H1 (cell line): ENCODE measurements around the gene ATP6V1F. TPM values are rescaled to one million over a fixed set of nuclear protein-coding genes. Genes with fewer than 3 reads are reported as not detected.

Experiments used
- CTCF ChIA-PET: fragments of 300-600 bp; sonication (Branson Sonifier 250); formaldehyde crosslinking; loops from one replicate; lab custom pipeline; 2021; ENCODE audit not compliant: partially characterized antibody; lab: Charles Lee
- POLR2A ChIA-PET: fragments of 300-600 bp; sonication (Branson Sonifier 250); formaldehyde crosslinking; loops from one replicate; lab custom pipeline; 2021; ENCODE audit warnings: inconsistent platforms; ENCODE audit not compliant: partially characterized antibody; lab: Charles Lee
- DNase-seq, 2 experiments: peaks; one replicate each; pipeline versions ENCODE4 v3.0.0 to v3.0.0-alpha.2; 2010 to 2022; ENCODE audit warnings: low spot score in 2 of 2, low read depth in 1 of 2, mixed read lengths in 1 of 2
- FAIRE-seq: peaks from 2 replicates; lab custom pipeline; 2011; peaks lifted over from hg19 to GRCh38; lab: Jason Lieb, UNC
- H2AFZ ChIP-seq: 2 replicates; pipeline ENCODE4 v1.8.1; 2012; ENCODE audit warnings: low read length, inconsistent platforms
- H2AK5ac ChIP-seq: 2 replicates; pipeline ENCODE4 v1.6.1; 2013; ENCODE audit warnings: low read depth, low read length
- H2BK120ac ChIP-seq: replicated peaks from 2 replicates; pipeline ENCODE3; 2013; ENCODE audit warnings: low read depth, low read length, inconsistent platforms
- H2BK12ac ChIP-seq: 2 replicates; pipeline ENCODE4 v1.6.1; 2013; ENCODE audit warnings: low read depth, low read length
- H2BK15ac ChIP-seq: 2 replicates; pipeline ENCODE4 v1.6.1; 2013; ENCODE audit warnings: low read length
- H2BK20ac ChIP-seq: 2 replicates; pipeline ENCODE4 v1.6.1; 2013; ENCODE audit warnings: low read length
- H2BK5ac ChIP-seq: 2 replicates; pipeline ENCODE4 v1.6.1; 2013; ENCODE audit warnings: low read depth, low read length
- H3K14ac ChIP-seq: 2 replicates; pipeline ENCODE4 v1.6.1; 2013; ENCODE audit warnings: inconsistent platforms; ENCODE audit not compliant: insufficient read length
- H3K18ac ChIP-seq: 2 replicates; pipeline ENCODE4 v1.6.1; 2013; ENCODE audit warnings: low read length; ENCODE audit errors: extremely low read depth
- H3K23ac ChIP-seq: 2 replicates; pipeline ENCODE4 v1.6.1; 2013; ENCODE audit warnings: inconsistent platforms; ENCODE audit not compliant: insufficient read length
- H3K23me2 ChIP-seq: 2 replicates; pipeline ENCODE4 v1.6.1; 2013; ENCODE audit warnings: low read depth, low read length
- H3K27ac ChIP-seq: 2 replicates; pipeline ENCODE4 v1.6.1; 2011; ENCODE audit warnings: low read depth, low read length, inconsistent platforms
- H3K27me3 ChIP-seq, 4 experiments: replicated peaks in 1 of 4; 1 replicate in 1 of 4; 2 replicates in 3 of 4; pipeline versions ENCODE4 v1.6.1 to v1.8.1; 2011 to 2013; ENCODE audit warnings: low read length in 3 of 4, mild to moderate bottlenecking in 3 of 4, inconsistent platforms in 2 of 4, mixed read lengths in 2 of 4, moderate library complexity in 1 of 4; ENCODE audit not compliant: control insufficient read depth in 3 of 4, insufficient read depth in 3 of 4; ENCODE audit errors: extremely low read depth in 1 of 4
- H3K36me3 ChIP-seq, 4 experiments: 2 replicates each; pipeline versions ENCODE4 v1.6.1 to v1.8.1; 2011 to 2013; ENCODE audit warnings: mild to moderate bottlenecking in 4 of 4, low read length in 3 of 4, moderate library complexity in 2 of 4, control low read depth in 1 of 4, inconsistent platforms in 1 of 4; ENCODE audit not compliant: insufficient read depth in 4 of 4, control insufficient read depth in 2 of 4
- H3K4ac ChIP-seq: replicated peaks from 2 replicates; pipeline ENCODE3; 2013; ENCODE audit warnings: low read length, low read depth, mixed read lengths, inconsistent platforms; ENCODE audit not compliant: insufficient read length
- H3K4me1 ChIP-seq, 4 experiments: replicated peaks in 1 of 4; 1 replicate in 1 of 4; 2 replicates in 3 of 4; pipeline versions ENCODE4 v1.6.1 to v1.8.1; 2011 to 2013; ENCODE audit warnings: low read length in 3 of 4, inconsistent platforms in 2 of 4, mixed read lengths in 1 of 4; ENCODE audit not compliant: insufficient read depth in 4 of 4, control insufficient read depth in 3 of 4
- H3K4me2 ChIP-seq, 2 experiments: 2 replicates each; pipeline versions ENCODE4 v1.6.1 to v1.8.1; 2011 to 2013; ENCODE audit warnings: low read depth in 2 of 2, low read length in 2 of 2, control low read depth in 1 of 2, inconsistent platforms in 1 of 2, mild to moderate bottlenecking in 1 of 2; ENCODE audit not compliant: insufficient read depth in 1 of 2
- H3K4me3 ChIP-seq, 4 experiments: fragments of 200-600, 300-600 bp in 1 of 4; sonication (generic), shearing (Covaris generic), sonication (Bioruptor Twin) in 1 of 4; 2 replicates each; pipeline versions ENCODE4 v1.5.1 to v1.8.1; 2011 to 2016; ENCODE audit warnings: low read length in 4 of 4, low read depth in 3 of 4, control low read depth in 2 of 4, inconsistent platforms in 2 of 4, mild to moderate bottlenecking in 2 of 4, mixed read lengths in 1 of 4, moderate library complexity in 1 of 4; ENCODE audit not compliant: insufficient read depth in 2 of 4; ENCODE audit errors: extremely low read depth in 1 of 4
- H3K56ac ChIP-seq: replicated peaks from 2 replicates; pipeline ENCODE3; 2013; ENCODE audit warnings: low read depth, mild to moderate bottlenecking, mixed read lengths, low read length, inconsistent platforms; ENCODE audit not compliant: insufficient read length
- H3K79me1 ChIP-seq: 2 replicates; pipeline ENCODE4 v1.6.1; 2013; ENCODE audit warnings: low read depth, low read length, control low read depth
- H3K79me2 ChIP-seq, 2 experiments: 2 replicates each; pipeline versions ENCODE4 v1.6.1 to v1.8.1; 2012 to 2013; ENCODE audit warnings: low read length in 2 of 2, mild to moderate bottlenecking in 2 of 2, inconsistent platforms in 1 of 2; ENCODE audit not compliant: insufficient read depth in 2 of 2, control insufficient read depth in 1 of 2
- H3K9ac ChIP-seq, 4 experiments: replicated peaks in 1 of 4; 1 replicate in 1 of 4; 2 replicates in 3 of 4; pipeline versions ENCODE4 v1.6.1 to v1.8.1; 2011 to 2013; ENCODE audit warnings: low read depth in 3 of 4, low read length in 3 of 4, control low read depth in 2 of 4, mild to moderate bottlenecking in 2 of 4, moderate library complexity in 2 of 4, inconsistent platforms in 1 of 4; ENCODE audit errors: extremely low read depth in 1 of 4
- H3K9me3 ChIP-seq, 2 experiments: 2 replicates each; pipeline versions ENCODE4 v1.6.1 to v1.8.1; 2012 to 2013; ENCODE audit warnings: mild to moderate bottlenecking in 2 of 2, moderate library complexity in 2 of 2, control low read depth in 1 of 2, inconsistent platforms in 1 of 2, low read depth in 1 of 2, low read length in 1 of 2, mixed read lengths in 1 of 2; ENCODE audit not compliant: insufficient read depth in 2 of 2
- H4K20me1 ChIP-seq, 2 experiments: replicated peaks in 1 of 2; 2 replicates each; pipeline versions ENCODE3 to v1.8.1; 2011 to 2013; ENCODE audit warnings: inconsistent platforms in 2 of 2, low read length in 2 of 2, mild to moderate bottlenecking in 1 of 2; ENCODE audit not compliant: insufficient read depth in 2 of 2, control insufficient read depth in 1 of 2
- H4K5ac ChIP-seq: 2 replicates; pipeline ENCODE4 v1.6.1; 2013; ENCODE audit warnings: low read length, low read depth, mixed read lengths, inconsistent platforms; ENCODE audit not compliant: insufficient read length
- H4K8ac ChIP-seq: 2 replicates; pipeline ENCODE4 v1.8.0; 2013; ENCODE audit warnings: mild to moderate bottlenecking, moderate library complexity, low read length, inconsistent platforms; ENCODE audit not compliant: insufficient read depth; ENCODE audit errors: extremely low read depth
- H4K91ac ChIP-seq: replicated peaks from 2 replicates; pipeline ENCODE3; 2013; ENCODE audit warnings: low read length, mixed read lengths, inconsistent platforms; ENCODE audit not compliant: insufficient read length
- BACH1 ChIP-seq: IDR thresholded peaks from 2 replicates; pipeline ENCODE4 v1.6.1; 2012; ENCODE audit warnings: low read length, improper control_type of control experiment
- GABPA ChIP-seq: IDR thresholded peaks from 2 replicates; pipeline ENCODE4 v1.6.1; 2011; ENCODE audit warnings: mild to moderate bottlenecking, low read length, moderate library complexity, borderline replicate concordance; ENCODE audit not compliant: insufficient read depth
- JUN ChIP-seq: IDR thresholded peaks from 2 replicates; pipeline ENCODE4 v1.6.1; 2011; ENCODE audit warnings: low read depth, mild to moderate bottlenecking, improper control_type of control experiment, low read length
- NANOG ChIP-seq: IDR thresholded peaks from 2 replicates; pipeline ENCODE4 v1.6.1; 2011; ENCODE audit warnings: low read length, low read depth, mild to moderate bottlenecking, inconsistent platforms; ENCODE audit not compliant: insufficient read depth, poor library complexity, severe bottlenecking
- PHF8 ChIP-seq: fragments of 200-600 bp; sonication (generic); conservative IDR thresholded peaks from 2 replicates; pipeline ENCODE4 v1.7.1; 2012; ENCODE audit warnings: low read depth, mild to moderate bottlenecking, inconsistent platforms, low read length, moderate library complexity
- SUZ12 ChIP-seq: fragments of 200-600 bp; sonication (generic); IDR thresholded peaks from 2 replicates; pipeline ENCODE4 v1.6.1; 2012; ENCODE audit warnings: mild to moderate bottlenecking, inconsistent platforms, low read length, moderate library complexity, mixed read lengths
- TCF12 ChIP-seq: IDR thresholded peaks from 2 replicates; pipeline ENCODE4 v1.6.1; 2011; ENCODE audit warnings: low read depth, mild to moderate bottlenecking, low read length
- WGBS, 2 experiments: shearing (Covaris generic) in 1 of 2; methylation state at CpG; one replicate each; pipeline versions ENCODE4 v1.1.6 to v1.1.7; 2013 to 2015; ENCODE audit warnings: low lambda C conversion rate in 2 of 2, mixed read lengths in 2 of 2, inconsistent platforms in 1 of 2, low coverage in 1 of 2, missing lambda C conversion rate in 1 of 2; ENCODE audit not compliant: insufficient replicate concordance in 2 of 2, insufficient coverage in 1 of 2, insufficient read length in 1 of 2; ENCODE audit errors: extremely low coverage in 1 of 2, missing lambda C conversion rate in 1 of 2; 5-methylcytosine and 5-hydroxymethylcytosine counted together
- polyA plus RNA-seq, 7 experiments: library from polyadenylated mRNA; depleted of rRNA in 3 of 7; stranded (reverse) in 5 of 7; unstranded in 2 of 7; fragments of >200 nt in 5 of 7; fragments of 200-250 nt in 2 of 7; gene quantifications; 1 replicate in 5 of 7; 2 replicates in 1 of 7; 4 replicates in 1 of 7; pipeline versions ENCODE4 v1.2.1 to v1.2.3, GENCODE V29; 2011 to 2013; ENCODE audit warnings: missing spikeins in 2 of 7, mixed read lengths in 2 of 7
- total RNA-seq: library from RNA; stranded (reverse); fragmentation: NEBNext Ultra II Directional; extraction: Animal tissue kit (Norgen Biotek cat#: 25700); gene quantifications from 2 replicates; pipeline ENCODE4 v1.2.1, GENCODE V29; 2021
- TF ChIP-seq, protein P1 (sequence below), 3 experiments: IDR thresholded peaks; 1 replicate in 2 of 3; 2 replicates in 1 of 3; pipeline versions ENCODE4 v1.5.1 to v1.6.1; 2011; ENCODE audit warnings: low read length in 3 of 3, mild to moderate bottlenecking in 3 of 3, inconsistent platforms in 2 of 3, low read depth in 1 of 3, moderate library complexity in 1 of 3; ENCODE audit not compliant: insufficient read depth in 1 of 3; ENCODE audit errors: control extremely low read depth in 1 of 3

Gene ATP6V1F
- total and polyA plus RNA-seq, 2 of the 8 experiments (the other 6 are each of a cell fraction or from before 2014, with no cell fraction given), result 104 to 318 TPM

DNA sequence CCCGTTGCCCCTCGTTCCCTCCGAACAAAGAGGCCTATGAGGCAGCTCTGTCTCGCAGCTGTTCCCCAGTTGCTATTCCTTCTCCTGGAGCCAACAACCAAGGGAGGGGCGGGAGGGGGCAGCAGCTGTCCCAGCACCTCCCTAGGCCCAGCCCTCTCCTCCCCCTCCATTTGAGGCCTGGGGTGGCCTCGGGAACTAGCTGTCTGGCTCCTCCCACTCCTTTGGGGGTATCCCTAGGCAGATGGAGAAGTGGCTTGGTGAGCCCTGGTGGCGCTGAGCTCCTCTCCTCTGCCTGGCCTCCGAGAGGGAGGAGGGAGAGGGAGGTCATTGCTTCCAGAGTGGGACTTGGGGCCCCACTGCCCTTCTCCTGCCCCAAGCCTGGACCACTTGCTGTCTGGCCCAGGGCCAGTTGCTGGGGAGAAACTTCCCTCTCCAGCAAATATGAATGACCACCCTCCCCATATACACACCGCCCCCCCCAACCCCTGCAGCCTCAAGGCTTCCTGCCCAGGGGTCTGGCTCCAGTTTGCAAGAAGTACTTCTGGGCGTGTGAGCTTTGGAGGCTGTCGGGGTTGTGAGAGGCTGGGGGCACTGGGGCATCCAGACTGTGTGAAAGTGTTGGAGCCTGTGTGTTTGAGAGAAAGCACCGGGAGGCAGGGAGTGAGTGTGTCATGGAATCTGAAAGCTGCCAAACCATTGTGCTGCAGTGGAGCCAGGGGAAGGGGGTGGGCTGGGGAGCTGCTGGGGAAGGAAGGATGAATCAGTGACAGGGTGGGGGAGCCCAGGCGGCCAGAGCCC lies 29.3 kb upstream of the ATP6V1F start:
- Histone ChIP-seq H3K18ac (peak overlapping the region; percentile 86), H4K8ac (no peak overlapping the region; the same call in 1 of the 2 replicates), H2BK20ac (no peak overlapping the region), H3K79me1 (no peaks in the 10 kb centered on the region), H3K4me1 (peaks cover 3 to 42% (median 30%) of the 10 kb centered on the region in 4 experiments), H3K23ac (no peak overlapping the region), H2AK5ac (no peak overlapping the region), H2BK12ac (peak overlapping the region; percentile 71; the same call in 1 of the 2 replicates), H4K5ac (no peak overlapping the region), H3K4me3 (peak overlapping the region; percentile 17 to 66 (median 48); a peak in 6 of 8 replicates), H2BK15ac (peak overlapping the region; percentile 81; the same call in 1 of the 2 replicates), H3K4me2 (peak overlapping the region; percentile 99 to 100), H2AFZ (no peak overlapping the region), H3K9me3 (no peaks in the 10 kb centered on the region), H3K23me2 (peaks cover 24% of the 10 kb centered on the region), H3K36me3 (no peaks in the 10 kb centered on the region), H3K4ac (peak overlapping the region; percentile 75), H3K9ac (no peak overlapping the region), H3K27ac (no peak overlapping the region), H2BK5ac (peak overlapping the region; percentile 71; the same call in 1 of the 2 replicates), H3K56ac (no peak overlapping the region), H2BK120ac (no peak overlapping the region), H4K91ac (peak overlapping the region; percentile 63), H4K20me1 (no peaks in the 10 kb centered on the region), H3K79me2 (no peaks in the 10 kb centered on the region), H3K27me3 (peaks cover 8 to 27% (median 27%) of the 10 kb centered on the region in 4 experiments; a peak in 6 of 7 replicates), H3K14ac (no peak overlapping the region)
- POLR2A ChIA-PET, result interaction anchor here (0.6 to 5.7 kb wide), 12 partner anchors 7 to 134 kb away, joined by 3 to 31 read pairs (median 4); partner anchors contain the start of genes ATP6V1F and KCP
- CTCF ChIA-PET, result interaction anchor here (0.6 to 7.6 kb wide), 16 partner anchors 10 to 969 kb away, joined by 3 to 71 read pairs (median 6); partner anchors contain the start of gene ATP6V1F
- peak in 1 of 2 experiments; percentile 66 for DNase-seq
- WGBS, 2 experiments, result 13% methylated on average over 12 of the region's 13 CpGs; no CpG with 5 or more reads in 1 of the 2 experiments
- FAIRE-seq, result no peak
- TF ChIP-seq, protein P1, sequence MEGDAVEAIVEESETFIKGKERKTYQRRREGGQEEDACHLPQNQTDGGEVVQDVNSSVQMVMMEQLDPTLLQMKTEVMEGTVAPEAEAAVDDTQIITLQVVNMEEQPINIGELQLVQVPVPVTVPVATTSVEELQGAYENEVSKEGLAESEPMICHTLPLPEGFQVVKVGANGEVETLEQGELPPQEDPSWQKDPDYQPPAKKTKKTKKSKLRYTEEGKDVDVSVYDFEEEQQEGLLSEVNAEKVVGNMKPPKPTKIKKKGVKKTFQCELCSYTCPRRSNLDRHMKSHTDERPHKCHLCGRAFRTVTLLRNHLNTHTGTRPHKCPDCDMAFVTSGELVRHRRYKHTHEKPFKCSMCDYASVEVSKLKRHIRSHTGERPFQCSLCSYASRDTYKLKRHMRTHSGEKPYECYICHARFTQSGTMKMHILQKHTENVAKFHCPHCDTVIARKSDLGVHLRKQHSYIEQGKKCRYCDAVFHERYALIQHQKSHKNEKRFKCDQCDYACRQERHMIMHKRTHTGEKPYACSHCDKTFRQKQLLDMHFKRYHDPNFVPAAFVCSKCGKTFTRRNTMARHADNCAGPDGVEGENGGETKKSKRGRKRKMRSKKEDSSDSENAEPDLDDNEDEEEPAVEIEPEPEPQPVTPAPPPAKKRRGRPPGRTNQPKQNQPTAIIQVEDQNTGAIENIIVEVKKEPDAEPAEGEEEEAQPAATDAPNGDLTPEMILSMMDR (IDR thresholded peaks at IDR 0.05; ENCODE audit: control extremely low read depth in 1 of 3, insufficient read depth in 1 of 3, low read depth in 1 of 3, low read length in 3 of 3), result no peak
- TF ChIP-seq GABPA (no peak), NANOG (no peak), TCF12 (no peak), JUN (no peak), SUZ12 (no peak), BACH1 (no peak), PHF8 (no peak)
